A549 (cell line): Measurements from ENCODE around the gene GSE1. TPM values are rescaled to one million over a fixed set of nuclear protein-coding genes. Genes with fewer than 3 reads are reported as not detected.

Experiments used
- ATAC-seq, 2 experiments: fragments of 200-7000 bp in 1 of 2; fragments of >200 bp in 1 of 2; cut with Nextera tagmentation in 1 of 2; cut with Tn5 transposase in 1 of 2; 3 replicates each; pipeline versions ENCODE4 v1.8.0 to v1.9.1; 2018 to 2020; ENCODE audit warnings: mild to moderate bottlenecking in 1 of 2, moderate library complexity in 1 of 2
- CTCF ChIA-PET: fragments of 300-600 bp; sonication (Branson Sonifier 250); formaldehyde crosslinking; extraction: SDS; loops from one replicate; lab custom pipeline; 2021; ENCODE audit warnings: antibody characterized with exemption, inconsistent platforms; lab: Yijun Ruan, JAX
- POLR2A ChIA-PET: fragments of 350-600 bp; formaldehyde crosslinking; extraction: SDS; loops from one replicate; lab custom pipeline; 2021; ENCODE audit warnings: antibody characterized with exemption, inconsistent platforms; lab: Yijun Ruan, JAX
- DNase-seq, 2 experiments: peaks; one replicate each; pipeline versions ENCODE4 v3.0.0 to v3.0.0-alpha.2; 2011 to 2016; ENCODE audit warnings: low read depth in 1 of 2, low spot score in 1 of 2
- FAIRE-seq: peaks from 2 replicates; lab custom pipeline; 2011; peaks lifted over from hg19 to GRCh38; lab: Jason Lieb, UNC
- H3K27ac ChIP-seq, 2 experiments: fragments of >200 bp; sonication (Bioruptor Twin); formaldehyde crosslinking; 3 replicates each; pipeline ENCODE4 v1.5.1; 2016 to 2017
- H3K4me1 ChIP-seq: fragments of >200 bp; sonication (Bioruptor Twin); formaldehyde crosslinking; 3 replicates; pipeline ENCODE4 v1.6.1; 2016
- H3K4me2 ChIP-seq: fragments of >200 bp; sonication (Bioruptor Twin); formaldehyde crosslinking; 3 replicates; pipeline ENCODE4 v1.6.1; 2016
- H3K4me3 ChIP-seq: fragments of >200 bp; sonication (Bioruptor Twin); formaldehyde crosslinking; 3 replicates; pipeline ENCODE4 v1.5.1; 2016
- H3K9me3 ChIP-seq: fragments of >200 bp; sonication (Bioruptor Twin); formaldehyde crosslinking; 3 replicates; pipeline ENCODE4 v1.6.1; 2016
- BCL3 ChIP-seq: fragments of >200 bp; sonication (Bioruptor Twin); formaldehyde crosslinking; IDR thresholded peaks from 3 replicates; pipeline ENCODE4 v1.6.1; 2016
- BHLHE40 ChIP-seq: IDR thresholded peaks from 2 replicates; pipeline ENCODE4 v1.6.1; 2012; ENCODE audit warnings: low read depth, low read length, inconsistent platforms
- ESRRA ChIP-seq: fragments of 150-350 bp; IDR thresholded peaks from 2 replicates; pipeline ENCODE4 v1.6.1; 2014; ENCODE audit warnings: mild to moderate bottlenecking, low read length, borderline replicate concordance
- FOXS1 ChIP-seq: fragments of 250-450 bp; sonication (Bioruptor Pico); IDR thresholded peaks from 2 replicates; pipeline ENCODE4 v1.5.0; 2020; ENCODE audit warnings: mild to moderate bottlenecking, moderate library complexity
- JUNB ChIP-seq: fragments of >200 bp; sonication (Bioruptor Twin); formaldehyde crosslinking; IDR thresholded peaks from 2 replicates; pipeline ENCODE4 v1.6.1; 2016
- KDM5A ChIP-seq: fragments of 200-600 bp; sonication (generic); IDR thresholded peaks from 2 replicates; pipeline ENCODE4 v1.6.1; 2016; ENCODE audit warnings: antibody characterized with exemption, mild to moderate bottlenecking
- MAFK ChIP-seq: fragments of 450-650 bp; IDR thresholded peaks from 2 replicates; pipeline ENCODE4 v1.6.1; 2014; ENCODE audit not compliant: partially characterized antibody
- MAZ ChIP-seq: fragments of 150-350 bp; IDR thresholded peaks from 2 replicates; pipeline ENCODE4 v1.6.1; 2014; ENCODE audit warnings: antibody characterized with exemption, low read depth, low read length, borderline replicate concordance
- MYC ChIP-seq: IDR thresholded peaks from 2 replicates; pipeline ENCODE4 v1.6.1; 2012; ENCODE audit warnings: mild to moderate bottlenecking, inconsistent platforms, low read length, improper control_type of control experiment, borderline replicate concordance
- NPAS2 ChIP-seq: fragments of 250-450 bp; sonication (Bioruptor Pico); IDR thresholded peaks from 2 replicates; pipeline ENCODE4 v1.8.0; 2022; ENCODE audit warnings: mild to moderate bottlenecking, moderate library complexity, borderline replicate concordance
- PBX3 ChIP-seq: IDR thresholded peaks from 2 replicates; pipeline ENCODE4 v1.6.1; 2012
- RAD21 ChIP-seq, 2 experiments: fragments of >200 bp in 1 of 2; sonication (Bioruptor Twin) in 1 of 2; formaldehyde crosslinking in 1 of 2; IDR thresholded peaks in 1 of 2; conservative IDR thresholded peaks in 1 of 2; 2 replicates in 1 of 2; 3 replicates in 1 of 2; pipeline ENCODE4 v1.6.1; 2012 to 2018; ENCODE audit warnings: inconsistent platforms in 1 of 2
- RCOR1 ChIP-seq: fragments of 150-350 bp; IDR thresholded peaks from 2 replicates; pipeline ENCODE4 v1.6.1; 2014; ENCODE audit warnings: antibody characterized with exemption, low read length, low read depth
- SMC3 ChIP-seq: fragments of >200 bp; sonication (Bioruptor Twin); formaldehyde crosslinking; IDR thresholded peaks from 3 replicates; pipeline ENCODE4 v1.6.1; 2018; ENCODE audit warnings: inconsistent platforms
- TP53 ChIP-seq: fragments of 250-450 bp; sonication (Bioruptor Pico); IDR thresholded peaks from 2 replicates; pipeline ENCODE4 v1.5.0; 2021; ENCODE audit warnings: mild to moderate bottlenecking, moderate library complexity
- ZNF302 ChIP-seq: fragments of 250-450 bp; sonication (Bioruptor Pico); IDR thresholded peaks from 2 replicates; pipeline ENCODE4 v1.9.0; 2021; ENCODE audit warnings: inconsistent platforms, mild to moderate bottlenecking, moderate library complexity
- WGBS: methylation state at CpG from one replicate; pipeline ENCODE4 v1.1.6; 2017; ENCODE audit errors: missing lambda C conversion rate; 5-methylcytosine and 5-hydroxymethylcytosine counted together
- polyA plus RNA-seq, 4 experiments: library from polyadenylated mRNA; depleted of rRNA in 3 of 4; stranded (reverse); fragments of >200 nt; fragmentation: RNase III in 1 of 4; extraction: RNeasy Plus Mini Kit Qiagen cat#74134 plus additional on column Dnase treatment in 1 of 4; gene quantifications; 2 replicates in 3 of 4; 3 replicates in 1 of 4; pipeline ENCODE4 v1.2.3, GENCODE V29; 2011 to 2017
- TF ChIP-seq, protein P1 (sequence below): fragments of 450-650 bp; IDR thresholded peaks from 2 replicates; pipeline ENCODE4 v1.6.1; 2014; ENCODE audit warnings: antibody characterized with exemption
- TF ChIP-seq, protein P2 (sequence below): fragments of >200 bp; sonication (Bioruptor Twin); formaldehyde crosslinking; IDR thresholded peaks from 3 replicates; pipeline ENCODE4 v1.5.1; 2016
- TF ChIP-seq, protein P3 (sequence below): fragments of 250-450 bp; sonication (Bioruptor Pico); IDR thresholded peaks from 2 replicates; pipeline ENCODE4 v1.5.0; 2021; ENCODE audit warnings: mild to moderate bottlenecking, moderate library complexity, borderline replicate concordance

GSE1 gene
- polyA plus RNA-seq, 2 of the 4 experiments (the other 2 are of a cell fraction) = 20.7 to 24.3 TPM

- WGBS = 93% methylated on average over 8 of the region's 8 CpGs
- no peak overlapping the region for H3K4me2 ChIP-seq
- ChIA-PET POLR2A (no interaction called here), CTCF (interaction anchor here (0.6 to 9.4 kb wide), 20 partner anchors 9 to 544 kb away, joined by 3 to 96 read pairs (median 5); no protein-coding TSS in a partner anchor)
- ATAC-seq = peak in 1 of 2 experiments; percentile 6; a peak in 1 of 6 replicates
- H3K9me3 ChIP-seq = no peaks in the 10 kb centered on the region
- H3K4me1 ChIP-seq = no peaks in the 10 kb centered on the region
- H3K4me3 ChIP-seq = no peak overlapping the region
- H3K27ac ChIP-seq = no peak overlapping the region
- DNase-seq = no peak
- TF ChIP-seq PBX3 (no peak), MAFK (no peak), MYC (no peak), FOXS1 (CRISPR knock-in tag) (no peak)
- TF ChIP-seq, protein P1, sequence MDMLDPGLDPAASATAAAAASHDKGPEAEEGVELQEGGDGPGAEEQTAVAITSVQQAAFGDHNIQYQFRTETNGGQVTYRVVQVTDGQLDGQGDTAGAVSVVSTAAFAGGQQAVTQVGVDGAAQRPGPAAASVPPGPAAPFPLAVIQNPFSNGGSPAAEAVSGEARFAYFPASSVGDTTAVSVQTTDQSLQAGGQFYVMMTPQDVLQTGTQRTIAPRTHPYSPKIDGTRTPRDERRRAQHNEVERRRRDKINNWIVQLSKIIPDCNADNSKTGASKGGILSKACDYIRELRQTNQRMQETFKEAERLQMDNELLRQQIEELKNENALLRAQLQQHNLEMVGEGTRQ = no peak
- no peak for FAIRE-seq
These were observed 46.2 kb downstream of the GSE1 start for GRCh38 chr16:85659336-85659735.

GRCh38 chr16:85659805-85660511 is 46.8 kb downstream of the GSE1 start:
- Histone ChIP-seq H3K9me3 (no peaks in the 10 kb centered on the region), H3K27ac (no peak overlapping the region), H3K4me2 (no peak overlapping the region), H3K4me3 (no peak overlapping the region), H3K4me1 (no peaks in the 10 kb centered on the region)
- FAIRE-seq = no peak
- WGBS = 67% methylated on average over 12 of the region's 12 CpGs
- CTCF ChIA-PET = interaction anchor here (0.6 to 9.4 kb wide), 25 partner anchors 9 to 545 kb away, joined by 3 to 96 read pairs (median 4); no protein-coding TSS in a partner anchor
- DNase-seq = peak; percentile 58 to 88
- ATAC-seq = peak; percentile 76 to 87
- TF ChIP-seq BCL3 = no peak
- no peak for TF ChIP-seq BHLHE40
- no peak for TF ChIP-seq NPAS2 (CRISPR knock-in tag)
- TF ChIP-seq ZNF302 (CRISPR knock-in tag) = no peak
- TF ChIP-seq, protein P2, sequence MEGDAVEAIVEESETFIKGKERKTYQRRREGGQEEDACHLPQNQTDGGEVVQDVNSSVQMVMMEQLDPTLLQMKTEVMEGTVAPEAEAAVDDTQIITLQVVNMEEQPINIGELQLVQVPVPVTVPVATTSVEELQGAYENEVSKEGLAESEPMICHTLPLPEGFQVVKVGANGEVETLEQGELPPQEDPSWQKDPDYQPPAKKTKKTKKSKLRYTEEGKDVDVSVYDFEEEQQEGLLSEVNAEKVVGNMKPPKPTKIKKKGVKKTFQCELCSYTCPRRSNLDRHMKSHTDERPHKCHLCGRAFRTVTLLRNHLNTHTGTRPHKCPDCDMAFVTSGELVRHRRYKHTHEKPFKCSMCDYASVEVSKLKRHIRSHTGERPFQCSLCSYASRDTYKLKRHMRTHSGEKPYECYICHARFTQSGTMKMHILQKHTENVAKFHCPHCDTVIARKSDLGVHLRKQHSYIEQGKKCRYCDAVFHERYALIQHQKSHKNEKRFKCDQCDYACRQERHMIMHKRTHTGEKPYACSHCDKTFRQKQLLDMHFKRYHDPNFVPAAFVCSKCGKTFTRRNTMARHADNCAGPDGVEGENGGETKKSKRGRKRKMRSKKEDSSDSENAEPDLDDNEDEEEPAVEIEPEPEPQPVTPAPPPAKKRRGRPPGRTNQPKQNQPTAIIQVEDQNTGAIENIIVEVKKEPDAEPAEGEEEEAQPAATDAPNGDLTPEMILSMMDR = peak; percentile 72
- TF ChIP-seq ESRRA = no peak
- no peak for TF ChIP-seq TP53 (CRISPR knock-in tag)
- no peak for TF ChIP-seq FOXS1 (CRISPR knock-in tag)
- TF ChIP-seq SMC3 = peak; percentile 44
- TF ChIP-seq RCOR1 = no peak
- no peak for TF ChIP-seq JUNB
- TF ChIP-seq MAZ = no peak
- no peak for TF ChIP-seq KDM5A
- TF ChIP-seq, protein P3, sequence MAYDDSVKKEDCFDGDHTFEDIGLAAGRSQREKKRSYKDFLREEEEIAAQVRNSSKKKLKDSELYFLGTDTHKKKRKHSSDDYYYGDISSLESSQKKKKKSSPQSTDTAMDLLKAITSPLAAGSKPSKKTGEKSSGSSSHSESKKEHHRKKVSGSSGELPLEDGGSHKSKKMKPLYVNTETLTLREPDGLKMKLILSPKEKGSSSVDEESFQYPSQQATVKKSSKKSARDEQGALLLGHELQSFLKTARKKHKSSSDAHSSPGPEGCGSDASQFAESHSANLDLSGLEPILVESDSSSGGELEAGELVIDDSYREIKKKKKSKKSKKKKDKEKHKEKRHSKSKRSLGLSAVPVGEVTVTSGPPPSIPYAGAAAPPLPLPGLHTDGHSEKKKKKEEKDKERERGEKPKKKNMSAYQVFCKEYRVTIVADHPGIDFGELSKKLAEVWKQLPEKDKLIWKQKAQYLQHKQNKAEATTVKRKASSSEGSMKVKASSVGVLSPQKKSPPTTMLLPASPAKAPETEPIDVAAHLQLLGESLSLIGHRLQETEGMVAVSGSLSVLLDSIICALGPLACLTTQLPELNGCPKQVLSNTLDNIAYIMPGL (CRISPR knock-in tag) = no peak
- TF ChIP-seq RAD21 (conservative IDR thresholded peaks at IDR 0.05 in 1 of 2, IDR thresholded peaks at IDR 0.05 in 1 of 2) = peak; percentile 43 to 61; a peak in 3 of 5 replicates
- POLR2A ChIA-PET = no interaction called here
